ENCODE results near the gene OTUD7B.

DNA sequence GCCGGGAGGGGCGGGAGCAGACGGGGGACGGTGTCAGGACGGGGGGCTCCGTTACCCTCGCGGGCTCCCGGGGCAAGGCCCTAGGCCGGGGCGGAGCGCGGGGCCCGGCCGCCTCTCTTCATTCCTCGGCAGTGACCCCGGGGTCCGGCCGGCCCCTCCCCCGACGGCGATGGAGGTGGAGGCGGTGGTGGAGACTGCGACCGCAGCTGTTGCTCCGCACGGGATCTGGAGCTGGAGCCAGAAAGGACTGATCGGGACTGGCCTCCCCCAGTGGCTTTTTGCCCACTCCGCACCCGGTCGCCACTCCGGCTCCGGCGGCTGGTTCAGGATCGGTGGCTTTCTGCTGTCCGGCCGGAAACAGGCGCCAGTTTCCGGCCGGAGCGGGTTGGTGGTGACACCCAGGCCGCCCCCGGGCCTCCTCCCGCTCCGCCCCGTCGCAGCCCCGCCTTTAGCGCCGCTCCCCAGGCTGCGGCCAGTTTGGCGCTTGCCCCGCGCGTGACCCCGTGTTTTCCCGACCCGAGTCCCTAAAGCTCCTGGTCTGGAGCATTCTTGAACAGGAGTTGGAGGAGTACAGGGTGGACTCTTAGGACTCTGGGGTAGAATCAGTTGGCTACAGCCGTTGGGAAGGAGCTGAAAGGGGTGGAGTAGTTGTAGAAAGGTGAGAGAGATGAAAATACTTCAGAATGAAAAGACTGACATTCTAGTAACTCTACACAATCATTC, at the start of gene OTUD7B:
- TF ChIP-seq, protein P1, sequence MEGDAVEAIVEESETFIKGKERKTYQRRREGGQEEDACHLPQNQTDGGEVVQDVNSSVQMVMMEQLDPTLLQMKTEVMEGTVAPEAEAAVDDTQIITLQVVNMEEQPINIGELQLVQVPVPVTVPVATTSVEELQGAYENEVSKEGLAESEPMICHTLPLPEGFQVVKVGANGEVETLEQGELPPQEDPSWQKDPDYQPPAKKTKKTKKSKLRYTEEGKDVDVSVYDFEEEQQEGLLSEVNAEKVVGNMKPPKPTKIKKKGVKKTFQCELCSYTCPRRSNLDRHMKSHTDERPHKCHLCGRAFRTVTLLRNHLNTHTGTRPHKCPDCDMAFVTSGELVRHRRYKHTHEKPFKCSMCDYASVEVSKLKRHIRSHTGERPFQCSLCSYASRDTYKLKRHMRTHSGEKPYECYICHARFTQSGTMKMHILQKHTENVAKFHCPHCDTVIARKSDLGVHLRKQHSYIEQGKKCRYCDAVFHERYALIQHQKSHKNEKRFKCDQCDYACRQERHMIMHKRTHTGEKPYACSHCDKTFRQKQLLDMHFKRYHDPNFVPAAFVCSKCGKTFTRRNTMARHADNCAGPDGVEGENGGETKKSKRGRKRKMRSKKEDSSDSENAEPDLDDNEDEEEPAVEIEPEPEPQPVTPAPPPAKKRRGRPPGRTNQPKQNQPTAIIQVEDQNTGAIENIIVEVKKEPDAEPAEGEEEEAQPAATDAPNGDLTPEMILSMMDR (IDR thresholded peaks at IDR 0.05; ENCODE audit: low read length): no peak
- no peak for TF ChIP-seq EZH2 (IDR thresholded peaks at IDR 0.05; ENCODE audit: borderline replicate concordance, low read length)
